Neutrophil (primary cell): Measurements from ENCODE around the gene PDE11A.

Source experiments
- H3K27ac ChIP-seq: fragments of 200-600 bp; sonication (generic); 2 replicates; pipeline ENCODE4 v1.5.1; 2016; ENCODE audit warnings: mild to moderate bottlenecking, moderate library complexity
- H3K27me3 ChIP-seq: fragments of 200-600 bp; sonication (generic); 2 replicates; pipeline ENCODE4 v1.6.0; 2016; ENCODE audit warnings: mild to moderate bottlenecking
- H3K36me3 ChIP-seq: fragments of 200-600 bp; sonication (generic); 2 replicates; pipeline ENCODE4 v1.5.1; 2017
- H3K4me1 ChIP-seq, 2 experiments: fragments of 200-600 bp in 1 of 2; sonication (generic) in 1 of 2; 1 replicate in 1 of 2; 2 replicates in 1 of 2; pipeline versions ENCODE4 v1.5.1 to v1.6.1; 2013 to 2016; ENCODE audit warnings: low read depth in 1 of 2, low read length in 1 of 2, mild to moderate bottlenecking in 1 of 2, moderate library complexity in 1 of 2; ENCODE audit not compliant: control insufficient read depth in 1 of 2, insufficient read depth in 1 of 2
- H3K4me3 ChIP-seq, 2 experiments: fragments of 200-600 bp in 1 of 2; sonication (generic) in 1 of 2; 1 replicate in 1 of 2; 2 replicates in 1 of 2; pipeline ENCODE4 v1.5.1; 2013 to 2016; ENCODE audit warnings: low read depth in 1 of 2, low read length in 1 of 2, mild to moderate bottlenecking in 1 of 2, moderate library complexity in 1 of 2
- H3K9me3 ChIP-seq: fragments of 200-600 bp; sonication (generic); 2 replicates; pipeline ENCODE4 v1.5.1; 2016
- TF ChIP-seq, protein P1 (sequence below): fragments of 200-600 bp; sonication (generic); IDR thresholded peaks from 2 replicates; pipeline ENCODE4 v1.5.1; 2016; ENCODE audit warnings: antibody characterized with exemption

PDE11A gene

DNA sequence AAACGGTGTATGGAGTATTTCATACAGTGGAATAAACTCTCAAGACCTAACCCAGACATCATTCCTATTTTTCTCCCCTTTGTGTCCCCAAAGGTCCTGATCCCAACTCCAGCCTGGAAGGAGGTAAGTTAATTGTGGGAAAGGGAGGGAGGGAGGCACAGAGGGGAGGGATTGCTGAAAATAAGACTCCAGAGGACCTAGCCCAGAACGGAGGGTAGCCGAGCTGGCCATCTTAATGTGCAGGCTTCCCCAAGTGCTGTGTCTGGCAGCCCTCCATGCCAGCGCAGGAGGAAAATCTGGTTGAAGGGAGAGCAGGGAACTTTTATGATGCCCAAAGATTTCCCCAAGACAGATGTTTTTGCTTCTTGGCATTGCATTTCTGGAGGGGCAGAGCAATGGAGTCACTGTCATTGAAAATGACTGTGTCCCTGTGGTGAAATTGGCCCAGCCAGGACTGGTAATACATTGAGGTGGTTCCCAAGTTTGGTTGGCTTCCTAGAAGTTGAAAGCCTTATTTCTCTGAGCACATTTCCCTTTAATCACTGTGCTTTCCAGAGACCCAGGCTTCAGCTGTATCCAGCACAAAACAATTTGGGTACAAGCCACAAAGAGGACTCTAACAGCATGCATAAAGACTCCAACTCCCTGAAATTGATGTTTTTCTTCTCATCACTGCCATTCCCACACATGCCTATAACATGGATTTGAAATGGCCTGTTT lies 477.3 kb downstream of the PDE11A start:
- H3K27me3 ChIP-seq = no peaks in the 10 kb centered on the region
- H3K4me3 ChIP-seq = no peak overlapping the region
- TF ChIP-seq, protein P1, sequence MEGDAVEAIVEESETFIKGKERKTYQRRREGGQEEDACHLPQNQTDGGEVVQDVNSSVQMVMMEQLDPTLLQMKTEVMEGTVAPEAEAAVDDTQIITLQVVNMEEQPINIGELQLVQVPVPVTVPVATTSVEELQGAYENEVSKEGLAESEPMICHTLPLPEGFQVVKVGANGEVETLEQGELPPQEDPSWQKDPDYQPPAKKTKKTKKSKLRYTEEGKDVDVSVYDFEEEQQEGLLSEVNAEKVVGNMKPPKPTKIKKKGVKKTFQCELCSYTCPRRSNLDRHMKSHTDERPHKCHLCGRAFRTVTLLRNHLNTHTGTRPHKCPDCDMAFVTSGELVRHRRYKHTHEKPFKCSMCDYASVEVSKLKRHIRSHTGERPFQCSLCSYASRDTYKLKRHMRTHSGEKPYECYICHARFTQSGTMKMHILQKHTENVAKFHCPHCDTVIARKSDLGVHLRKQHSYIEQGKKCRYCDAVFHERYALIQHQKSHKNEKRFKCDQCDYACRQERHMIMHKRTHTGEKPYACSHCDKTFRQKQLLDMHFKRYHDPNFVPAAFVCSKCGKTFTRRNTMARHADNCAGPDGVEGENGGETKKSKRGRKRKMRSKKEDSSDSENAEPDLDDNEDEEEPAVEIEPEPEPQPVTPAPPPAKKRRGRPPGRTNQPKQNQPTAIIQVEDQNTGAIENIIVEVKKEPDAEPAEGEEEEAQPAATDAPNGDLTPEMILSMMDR = no peak
- no peaks in the 10 kb centered on the region for H3K4me1 ChIP-seq
- H3K9me3 ChIP-seq = no peaks in the 10 kb centered on the region
- H3K27ac ChIP-seq = no peak overlapping the region
- H3K36me3 ChIP-seq = no peaks in the 10 kb centered on the region

DNA sequence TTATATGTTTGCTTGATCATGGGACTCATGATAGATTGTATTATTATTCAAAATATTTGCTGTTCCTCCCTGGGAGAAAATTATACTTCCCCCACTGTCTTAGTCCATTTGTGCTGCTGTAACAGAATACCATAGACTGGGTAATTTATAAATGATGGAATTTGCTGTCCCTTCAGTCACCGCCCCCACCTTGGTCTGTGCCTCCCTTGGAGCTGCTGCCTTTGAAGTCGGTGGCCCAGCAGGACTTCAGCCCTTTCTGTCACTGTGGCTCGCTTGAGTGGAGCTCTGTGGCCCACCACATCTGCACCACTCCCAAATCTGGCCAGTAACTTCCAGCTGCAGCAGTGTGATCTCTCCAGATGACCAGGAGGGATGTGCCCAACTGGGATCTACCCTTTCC lies 479.2 kb downstream of the PDE11A start:
- Histone ChIP-seq H3K4me1 (no peaks in the 10 kb centered on the region), H3K9me3 (no peaks in the 10 kb centered on the region), H3K36me3 (no peaks in the 10 kb centered on the region), H3K4me3 (no peak overlapping the region), H3K27ac (no peak overlapping the region), H3K27me3 (no peaks in the 10 kb centered on the region)
- TF ChIP-seq, protein P1 = no peak

DNA sequence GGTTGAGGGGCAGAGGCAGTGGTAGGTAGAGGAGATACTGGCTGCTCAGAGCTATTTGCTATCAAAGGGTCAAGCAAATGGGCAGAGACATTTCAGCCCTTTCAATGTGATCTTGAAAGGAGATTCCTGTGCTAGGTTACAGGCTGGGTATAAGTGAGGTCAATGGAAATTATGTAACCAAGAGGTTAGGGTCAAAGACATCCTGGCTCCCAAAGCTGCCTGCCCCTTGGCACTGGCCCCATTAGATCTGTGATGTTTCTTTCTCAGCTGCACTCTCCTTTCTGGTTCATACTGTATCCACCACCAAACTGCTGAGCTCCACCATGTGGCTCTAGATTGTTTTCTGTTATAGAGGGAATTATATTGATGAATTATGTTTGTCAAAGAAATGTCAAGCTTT lies 479.6 kb downstream of the PDE11A start:
- no peaks in the 10 kb centered on the region for H3K4me1 ChIP-seq
- no peak overlapping the region for H3K27ac ChIP-seq
- TF ChIP-seq, protein P1 = no peak
- H3K4me3 ChIP-seq = no peak overlapping the region
- no peaks in the 10 kb centered on the region for H3K9me3 ChIP-seq
- H3K27me3 ChIP-seq = no peaks in the 10 kb centered on the region
- H3K36me3 ChIP-seq = no peaks in the 10 kb centered on the region

DNA sequence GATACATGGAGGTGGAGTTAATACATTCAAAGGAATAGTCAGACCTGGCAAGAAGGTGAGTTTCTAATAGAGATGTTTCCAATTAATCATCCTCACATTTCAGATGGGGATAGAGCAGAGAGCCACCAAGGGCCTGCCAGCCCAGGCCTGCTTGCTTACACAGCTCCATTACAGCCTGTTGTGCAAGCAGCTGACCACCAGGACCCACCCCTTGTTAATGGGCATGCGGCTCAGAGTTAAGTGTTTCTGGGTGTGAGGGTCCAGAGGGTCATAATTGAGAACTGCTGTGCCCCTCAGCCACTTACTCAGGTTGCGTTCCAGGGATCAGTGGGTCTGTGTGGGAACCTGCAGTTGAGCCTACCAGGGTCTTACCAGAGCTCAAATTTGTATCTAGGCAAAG lies 480.2 kb downstream of the PDE11A start:
- TF ChIP-seq, protein P1 = no peak
- Histone ChIP-seq H3K27ac (no peak overlapping the region), H3K9me3 (no peaks in the 10 kb centered on the region), H3K36me3 (no peaks in the 10 kb centered on the region), H3K4me3 (no peak overlapping the region), H3K4me1 (no peaks in the 10 kb centered on the region), H3K27me3 (no peaks in the 10 kb centered on the region)

DNA sequence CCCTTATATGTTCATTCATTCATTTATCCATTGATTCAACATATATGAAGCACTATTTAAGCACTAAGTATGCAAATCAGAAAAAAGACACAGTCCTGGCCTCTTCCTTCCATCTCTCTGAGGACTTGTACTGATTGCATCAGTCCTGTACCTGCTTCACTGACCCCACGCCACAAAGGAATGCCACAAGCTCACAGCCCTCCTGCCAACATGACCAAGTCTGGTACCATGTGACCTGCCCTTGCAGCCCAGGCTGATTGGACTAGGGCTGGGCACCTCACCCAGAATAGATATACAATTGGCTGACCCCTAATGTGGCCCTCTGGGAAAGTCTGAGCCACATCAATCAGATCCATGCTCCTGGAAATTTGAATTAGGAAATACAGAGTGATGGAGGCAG lies 483.4 kb downstream of the PDE11A start:
- no peaks in the 10 kb centered on the region for H3K9me3 ChIP-seq
- no peak overlapping the region for H3K27ac ChIP-seq
- TF ChIP-seq, protein P1 = no peak
- H3K4me3 ChIP-seq = no peak overlapping the region
- no peaks in the 10 kb centered on the region for H3K27me3 ChIP-seq
- no peaks in the 10 kb centered on the region for H3K36me3 ChIP-seq
- H3K4me1 ChIP-seq = no peaks in the 10 kb centered on the region
